ENCODE data around the gene LAMP5. TPM values are rescaled to one million over a fixed set of nuclear protein-coding genes. Genes with fewer than 3 reads are reported as not detected.

Gene LAMP5
- total RNA-seq, 1 donor from 2014 or later = not detected

- DNase-seq (ENCODE audit: low spot score) = no peak
- intact Hi-C loops (cut with micrococcal nuclease) = no loop called here
- Mint-ChIP-seq H3K27me3 (ENCODE audit: insufficient read depth) (peaks cover 31% of the 10 kb centered on the region), H3K4me1 (ENCODE audit: low read depth) (no peaks in the 10 kb centered on the region), H3K4me3 (no peak overlapping the region), H3K9me3 (no peaks in the 10 kb centered on the region), H3K27ac (no peak overlapping the region), H3K36me3 (ENCODE audit: low read depth) (no peaks in the 10 kb centered on the region)
Observed at GRCh38 chr20:9506964-9507369, 7.4 kb upstream of the LAMP5 start.

GRCh38 chr20:9507544-9508239 lies 6.7 kb upstream of the LAMP5 start:
- H3K4me1 Mint-ChIP-seq (ENCODE audit: low read depth) = no peaks in the 10 kb centered on the region
- intact Hi-C loops (cut with micrococcal nuclease) = no loop called here
- no peaks in the 10 kb centered on the region for H3K9me3 Mint-ChIP-seq
- no peak overlapping the region for H3K27ac Mint-ChIP-seq
- peaks cover 37% of the 10 kb centered on the region for H3K27me3 Mint-ChIP-seq (ENCODE audit: insufficient read depth)
- no peak for DNase-seq (ENCODE audit: low spot score)
- no peak overlapping the region for H3K4me3 Mint-ChIP-seq
- H3K36me3 Mint-ChIP-seq (ENCODE audit: low read depth) = no peaks in the 10 kb centered on the region

- H3K36me3 Mint-ChIP-seq (ENCODE audit: low read depth) = no peaks in the 10 kb centered on the region
- H3K4me3 Mint-ChIP-seq = no peak overlapping the region
- intact Hi-C loops (cut with micrococcal nuclease) = no loop called here
- no peaks in the 10 kb centered on the region for H3K4me1 Mint-ChIP-seq (ENCODE audit: low read depth)
- H3K27ac Mint-ChIP-seq = no peak overlapping the region
- peaks cover 38% of the 10 kb centered on the region for H3K27me3 Mint-ChIP-seq (ENCODE audit: insufficient read depth)
- DNase-seq (ENCODE audit: low spot score) = no peak
- H3K9me3 Mint-ChIP-seq = no peaks in the 10 kb centered on the region
Observed at GRCh38 chr20:9508240-9508661, 6.1 kb upstream of the LAMP5 start.

GRCh38 chr20:9508696-9509178 lies 5.7 kb upstream of the LAMP5 start:
- DNase-seq (ENCODE audit: low spot score) = no peak
- Mint-ChIP-seq H3K27me3 (ENCODE audit: insufficient read depth) (peaks cover 42% of the 10 kb centered on the region), H3K4me1 (ENCODE audit: low read depth) (no peaks in the 10 kb centered on the region), H3K9me3 (no peaks in the 10 kb centered on the region), H3K36me3 (ENCODE audit: low read depth) (no peaks in the 10 kb centered on the region), H3K27ac (no peak overlapping the region), H3K4me3 (no peak overlapping the region)
- intact Hi-C loops (cut with micrococcal nuclease) = no loop called here

- H3K27me3 Mint-ChIP-seq (ENCODE audit: insufficient read depth) = peaks cover 47% of the 10 kb centered on the region
Observed at GRCh38 chr20:9509246-9509645, 5.1 kb upstream of the LAMP5 start.

GRCh38 chr20:9510911-9511310 lies 3.5 kb upstream of the LAMP5 start:
- intact Hi-C loops (cut with micrococcal nuclease) = no loop called here
- Mint-ChIP-seq H3K9me3 (no peaks in the 10 kb centered on the region), H3K27ac (no peak overlapping the region), H3K4me1 (ENCODE audit: low read depth) (no peaks in the 10 kb centered on the region), H3K36me3 (ENCODE audit: low read depth) (no peaks in the 10 kb centered on the region), H3K27me3 (ENCODE audit: insufficient read depth) (peaks cover 61% of the 10 kb centered on the region), H3K4me3 (no peak overlapping the region)
- no peak for DNase-seq (ENCODE audit: low spot score)

More at GRCh38 chr20:9509246-9509645, 5.1 kb upstream of the LAMP5 start:
- no peak for DNase-seq (ENCODE audit: low spot score)
- H3K27ac Mint-ChIP-seq = no peak overlapping the region
- H3K4me3 Mint-ChIP-seq = no peak overlapping the region
- intact Hi-C loops (cut with micrococcal nuclease) = no loop called here
- no peaks in the 10 kb centered on the region for H3K9me3 Mint-ChIP-seq
- no peaks in the 10 kb centered on the region for H3K36me3 Mint-ChIP-seq (ENCODE audit: low read depth)
- no peaks in the 10 kb centered on the region for H3K4me1 Mint-ChIP-seq (ENCODE audit: low read depth)

GRCh38 chr20:9514072-9514460 lies 324 bp upstream of the LAMP5 start:
- Mint-ChIP-seq H3K4me1 (ENCODE audit: low read depth) (no peaks in the 10 kb centered on the region), H3K27me3 (ENCODE audit: insufficient read depth) (peaks cover 76% of the 10 kb centered on the region), H3K4me3 (no peak overlapping the region), H3K36me3 (ENCODE audit: low read depth) (no peaks in the 10 kb centered on the region), H3K27ac (no peak overlapping the region), H3K9me3 (no peaks in the 10 kb centered on the region)
- DNase-seq (ENCODE audit: low spot score) = no peak
- intact Hi-C loops (cut with micrococcal nuclease) = no loop called here

GRCh38 chr20:9515214-9515585 lies 810 bp downstream of the LAMP5 start:
- no peaks in the 10 kb centered on the region for H3K4me1 Mint-ChIP-seq (ENCODE audit: low read depth)
- no peak overlapping the region for H3K4me3 Mint-ChIP-seq
- no peak overlapping the region for H3K27ac Mint-ChIP-seq
- H3K9me3 Mint-ChIP-seq = no peaks in the 10 kb centered on the region
- peaks cover 65% of the 10 kb centered on the region for H3K27me3 Mint-ChIP-seq (ENCODE audit: insufficient read depth)
- H3K36me3 Mint-ChIP-seq (ENCODE audit: low read depth) = no peaks in the 10 kb centered on the region
- intact Hi-C loops (cut with micrococcal nuclease) = no loop called here
- no peak for DNase-seq (ENCODE audit: low spot score)

- intact Hi-C loops (cut with micrococcal nuclease) = no loop called here
- no peaks in the 10 kb centered on the region for H3K36me3 Mint-ChIP-seq (ENCODE audit: low read depth)
- no peaks in the 10 kb centered on the region for H3K4me1 Mint-ChIP-seq (ENCODE audit: low read depth)
- H3K27ac Mint-ChIP-seq = no peak overlapping the region
- no peak for DNase-seq (ENCODE audit: low spot score)
- H3K27me3 Mint-ChIP-seq (ENCODE audit: insufficient read depth) = peaks cover 63% of the 10 kb centered on the region
- H3K9me3 Mint-ChIP-seq = no peaks in the 10 kb centered on the region
- no peak overlapping the region for H3K4me3 Mint-ChIP-seq
Observed at GRCh38 chr20:9515741-9516233, 1.4 kb downstream of the LAMP5 start.

- Mint-ChIP-seq H3K4me1 (ENCODE audit: low read depth) (no peaks in the 10 kb centered on the region), H3K4me3 (no peak overlapping the region), H3K36me3 (ENCODE audit: low read depth) (no peaks in the 10 kb centered on the region), H3K27me3 (ENCODE audit: insufficient read depth) (peaks cover 62% of the 10 kb centered on the region), H3K27ac (no peak overlapping the region), H3K9me3 (no peaks in the 10 kb centered on the region)
- DNase-seq (ENCODE audit: low spot score) = no peak
- intact Hi-C loops (cut with micrococcal nuclease) = no loop called here
Observed at GRCh38 chr20:9516234-9516871, 2.0 kb downstream of the LAMP5 start.

- Mint-ChIP-seq H3K27me3 (ENCODE audit: insufficient read depth) (peaks cover 51% of the 10 kb centered on the region), H3K27ac (no peak overlapping the region), H3K9me3 (no peaks in the 10 kb centered on the region), H3K4me3 (no peak overlapping the region), H3K4me1 (ENCODE audit: low read depth) (no peaks in the 10 kb centered on the region), H3K36me3 (ENCODE audit: low read depth) (no peaks in the 10 kb centered on the region)
- intact Hi-C loops (cut with micrococcal nuclease) = no loop called here
- DNase-seq (ENCODE audit: low spot score) = no peak
Observed at GRCh38 chr20:9517297-9518162, 3.1 kb downstream of the LAMP5 start.

- no peak for DNase-seq (ENCODE audit: low spot score)
- Mint-ChIP-seq H3K4me3 (no peak overlapping the region), H3K27me3 (ENCODE audit: insufficient read depth) (peaks cover 46% of the 10 kb centered on the region), H3K9me3 (no peaks in the 10 kb centered on the region), H3K36me3 (ENCODE audit: low read depth) (no peaks in the 10 kb centered on the region), H3K27ac (no peak overlapping the region), H3K4me1 (ENCODE audit: low read depth) (no peaks in the 10 kb centered on the region)
- intact Hi-C loops (cut with micrococcal nuclease) = no loop called here
Observed at GRCh38 chr20:9518576-9519175, 4.3 kb downstream of the LAMP5 start.

Data from activated T-helper 1 cell treated with anti-CD3 and anti-CD28 coated beads, Interleukin-12 subunit alpha, Interleukin-12 subunit beta, Interleukin-2, Interleukin-4 antibody, amounts not matched to agents 30 ng/mL and 10 ng/mL and 1 ng/mL, durations not matched to agents 14 hours and 24 hours and 36 hours (primary cell).